ENCODE results near the gene MLX. TPM values are rescaled to one million over a fixed set of nuclear protein-coding genes. Genes with fewer than 3 reads are reported as not detected.

MLX gene
- 52.0 TPM for polyA plus RNA-seq
- long read RNA-seq, donor 1, transcript MLX-203 (8 exons, 2,428 nt): major isoform, 13 of 14 reads
- long read RNA-seq, donor 1, partial matches to known transcripts: 0 of 14 reads
- long read RNA-seq, donor 1, other reads (novel, unspliced or antisense): 0 of 14 reads
- long read RNA-seq, donor 2, transcript MLX-203 (8 exons, 2,428 nt): major isoform, 17 of 24 reads
- long read RNA-seq, donor 2, partial matches to known transcripts: 0 of 24 reads
- long read RNA-seq, donor 2, other reads (novel, unspliced or antisense): 0 of 24 reads
- long read RNA-seq, donor 3: 0 reads
- long read RNA-seq, donor 4, partial matches to known transcripts: 0 of 1 reads
- long read RNA-seq, donor 4, other reads (novel, unspliced or antisense): 0 of 1 reads
- long read RNA-seq, donor 5, transcript MLX-203 (8 exons, 2,428 nt): major isoform, 12 of 13 reads
- long read RNA-seq, donor 5, partial matches to known transcripts: 0 of 13 reads
- long read RNA-seq, donor 5, other reads (novel, unspliced or antisense): 0 of 13 reads
- long read RNA-seq, donor 6, transcript MLX-203 (8 exons, 2,428 nt): major isoform, 18 of 25 reads
- long read RNA-seq, donor 6, transcript MLX-202 (7 exons, 2,334 nt): minor isoform, 5 of 25 reads
- long read RNA-seq, donor 6, partial matches to known transcripts: 0 of 25 reads
- long read RNA-seq, donor 6, other reads (novel, unspliced or antisense): 0 of 25 reads
- long read RNA-seq, donor 7, transcript MLX-203 (8 exons, 2,428 nt): major isoform, 9 of 10 reads
- long read RNA-seq, donor 7, partial matches to known transcripts: 0 of 10 reads
- long read RNA-seq, donor 7, other reads (novel, unspliced or antisense): 0 of 10 reads
- long read RNA-seq, donor 8, transcript MLX-203 (8 exons, 2,428 nt): major isoform, 24 of 48 reads
- long read RNA-seq, donor 8, partial matches to known transcripts: 20 of 48 reads
- long read RNA-seq, donor 8, other reads (novel, unspliced or antisense): 0 of 48 reads
- long read RNA-seq, donor 9, transcript MLX-203 (8 exons, 2,428 nt): major isoform, 17 of 27 reads
- long read RNA-seq, donor 9, partial matches to known transcripts: 6 of 27 reads
- long read RNA-seq, donor 9, other reads (novel, unspliced or antisense): 0 of 27 reads
- long read RNA-seq, donor 10, transcript MLX-203 (8 exons, 2,428 nt): major isoform, 9 of 17 reads
- long read RNA-seq, donor 10, partial matches to known transcripts: 0 of 17 reads
- long read RNA-seq, donor 10, other reads (novel, unspliced or antisense): 0 of 17 reads
- long read RNA-seq, donor 11, transcript MLX-203 (8 exons, 2,428 nt): major isoform, 15 of 33 reads
- long read RNA-seq, donor 11, partial matches to known transcripts: 12 of 33 reads
- long read RNA-seq, donor 11, other reads (novel, unspliced or antisense): 0 of 33 reads

- H3K4me1 ChIP-seq (ENCODE audit: control insufficient read depth, insufficient read depth, low read length): peaks cover 41% of the 10 kb centered on the region
- peak within 1 kb of the TSS; percentile 88 for H3K4me3 ChIP-seq (ENCODE audit: low read length)
- peak; percentile 94 to 96 for DNase-seq
- H3K9me3 ChIP-seq (ENCODE audit: control insufficient read depth, low read depth, low read length): no peaks in the 10 kb centered on the region
- WGBS (ENCODE audit: insufficient coverage, low lambda C conversion rate): no CpG with 5 or more reads among the region's 72 CpGs
- peaks cover 60% of the 10 kb centered on the region for H3K36me3 ChIP-seq (ENCODE audit: control insufficient read depth, insufficient read depth, low read length)
- no peaks in the 10 kb centered on the region for H3K27me3 ChIP-seq (ENCODE audit: control insufficient read depth, insufficient read depth, low read length)
- peak within 1 kb of the TSS; percentile 91 for H3K27ac ChIP-seq (ENCODE audit: low read length)
These were observed at the start of gene MLX for GRCh38 chr17:42566883-42567573. MLX (plus strand) TSS chr17:42567100; CDS start chr17:42567125, 25 bp downstream.

- peaks cover 70% of the 10 kb centered on the region for H3K4me1 ChIP-seq (ENCODE audit: control insufficient read depth, insufficient read depth, low read length)
- peak; percentile 70 to 81 for DNase-seq
- peak overlapping the region; percentile 93 for H3K27ac ChIP-seq (ENCODE audit: low read length)
- no peaks in the 10 kb centered on the region for H3K27me3 ChIP-seq (ENCODE audit: control insufficient read depth, insufficient read depth, low read length)
- no CpG with 5 or more reads among the region's 9 CpGs for WGBS (ENCODE audit: insufficient coverage, low lambda C conversion rate)
- peaks cover 43% of the 10 kb centered on the region for H3K36me3 ChIP-seq (ENCODE audit: control insufficient read depth, insufficient read depth, low read length)
- no peak overlapping the region for H3K4me3 ChIP-seq (ENCODE audit: low read length)
- H3K9me3 ChIP-seq (ENCODE audit: control insufficient read depth, low read depth, low read length): no peaks in the 10 kb centered on the region
These were observed 49.4 kb upstream of the MLX start for GRCh38 chr17:42517516-42517915.

GRCh38 chr17:42518046-42518754 is 48.7 kb upstream of the MLX start:
- H3K27ac ChIP-seq (ENCODE audit: low read length): peak overlapping the region; percentile 93
- H3K9me3 ChIP-seq (ENCODE audit: control insufficient read depth, low read depth, low read length): no peaks in the 10 kb centered on the region
- H3K4me1 ChIP-seq (ENCODE audit: control insufficient read depth, insufficient read depth, low read length): peaks cover 70% of the 10 kb centered on the region
- H3K4me3 ChIP-seq (ENCODE audit: low read length): no peak overlapping the region
- peaks cover 47% of the 10 kb centered on the region for H3K36me3 ChIP-seq (ENCODE audit: control insufficient read depth, insufficient read depth, low read length)
- peak; percentile 88 to 95 for DNase-seq
- no CpG with 5 or more reads among the region's 9 CpGs for WGBS (ENCODE audit: insufficient coverage, low lambda C conversion rate)
- no peaks in the 10 kb centered on the region for H3K27me3 ChIP-seq (ENCODE audit: control insufficient read depth, insufficient read depth, low read length)

GRCh38 chr17:42518755-42519545 is 48.0 kb upstream of the MLX start:
- Histone ChIP-seq H3K36me3 (ENCODE audit: control insufficient read depth, insufficient read depth, low read length) (peaks cover 41% of the 10 kb centered on the region), H3K4me1 (ENCODE audit: control insufficient read depth, insufficient read depth, low read length) (peaks cover 70% of the 10 kb centered on the region), H3K9me3 (ENCODE audit: control insufficient read depth, low read depth, low read length) (no peaks in the 10 kb centered on the region), H3K27ac (ENCODE audit: low read length) (peak overlapping the region; percentile 93), H3K4me3 (ENCODE audit: low read length) (no peak overlapping the region), H3K27me3 (ENCODE audit: control insufficient read depth, insufficient read depth, low read length) (no peaks in the 10 kb centered on the region)
- WGBS (ENCODE audit: insufficient coverage, low lambda C conversion rate): 20% methylated on average over 1 of the region's 6 CpGs
- peak; percentile 93 to 97 for DNase-seq

GRCh38 chr17:42519546-42520491 is 47.1 kb upstream of the MLX start:
- H3K4me3 ChIP-seq (ENCODE audit: low read length): no peak overlapping the region
- peak overlapping the region; percentile 93 for H3K27ac ChIP-seq (ENCODE audit: low read length)
- H3K36me3 ChIP-seq (ENCODE audit: control insufficient read depth, insufficient read depth, low read length): peaks cover 33% of the 10 kb centered on the region
- no peaks in the 10 kb centered on the region for H3K9me3 ChIP-seq (ENCODE audit: control insufficient read depth, low read depth, low read length)
- H3K4me1 ChIP-seq (ENCODE audit: control insufficient read depth, insufficient read depth, low read length): peaks cover 69% of the 10 kb centered on the region
- no CpG with 5 or more reads among the region's 12 CpGs for WGBS (ENCODE audit: insufficient coverage, low lambda C conversion rate)
- H3K27me3 ChIP-seq (ENCODE audit: control insufficient read depth, insufficient read depth, low read length): no peaks in the 10 kb centered on the region
- peak; percentile 82 to 85 for DNase-seq

- H3K27me3 ChIP-seq (ENCODE audit: control insufficient read depth, insufficient read depth, low read length): no peaks in the 10 kb centered on the region
- H3K9me3 ChIP-seq (ENCODE audit: control insufficient read depth, low read depth, low read length): no peaks in the 10 kb centered on the region
- H3K4me3 ChIP-seq (ENCODE audit: low read length): no peak overlapping the region
- peak overlapping the region; percentile 93 for H3K27ac ChIP-seq (ENCODE audit: low read length)
- peaks cover 30% of the 10 kb centered on the region for H3K36me3 ChIP-seq (ENCODE audit: control insufficient read depth, insufficient read depth, low read length)
- no CpG with 5 or more reads among the region's 9 CpGs for WGBS (ENCODE audit: insufficient coverage, low lambda C conversion rate)
- no peak for DNase-seq
- H3K4me1 ChIP-seq (ENCODE audit: control insufficient read depth, insufficient read depth, low read length): peaks cover 69% of the 10 kb centered on the region
These were observed 46.4 kb upstream of the MLX start for GRCh38 chr17:42520540-42520951.

- no peak overlapping the region for H3K4me3 ChIP-seq (ENCODE audit: low read length)
- H3K36me3 ChIP-seq (ENCODE audit: control insufficient read depth, insufficient read depth, low read length): peaks cover 27% of the 10 kb centered on the region
- H3K4me1 ChIP-seq (ENCODE audit: control insufficient read depth, insufficient read depth, low read length): peaks cover 69% of the 10 kb centered on the region
- no peak for DNase-seq
- no peaks in the 10 kb centered on the region for H3K27me3 ChIP-seq (ENCODE audit: control insufficient read depth, insufficient read depth, low read length)
- no CpG with 5 or more reads among the region's 8 CpGs for WGBS (ENCODE audit: insufficient coverage, low lambda C conversion rate)
- H3K27ac ChIP-seq (ENCODE audit: low read length): peak overlapping the region; percentile 93
- H3K9me3 ChIP-seq (ENCODE audit: control insufficient read depth, low read depth, low read length): no peaks in the 10 kb centered on the region
These were observed 45.9 kb upstream of the MLX start for GRCh38 chr17:42521036-42521435.

- no peak for DNase-seq
- H3K36me3 ChIP-seq (ENCODE audit: control insufficient read depth, insufficient read depth, low read length): peaks cover 20% of the 10 kb centered on the region
These were observed 45.1 kb upstream of the MLX start for GRCh38 chr17:42521666-42522262.

More at GRCh38 chr17:42521666-42522262, 45.1 kb upstream of the MLX start:
- H3K9me3 ChIP-seq (ENCODE audit: control insufficient read depth, low read depth, low read length): no peaks in the 10 kb centered on the region
- peaks cover 69% of the 10 kb centered on the region for H3K4me1 ChIP-seq (ENCODE audit: control insufficient read depth, insufficient read depth, low read length)
- no CpG with 5 or more reads among the region's 11 CpGs for WGBS (ENCODE audit: insufficient coverage, low lambda C conversion rate)
- H3K27me3 ChIP-seq (ENCODE audit: control insufficient read depth, insufficient read depth, low read length): no peaks in the 10 kb centered on the region
- H3K4me3 ChIP-seq (ENCODE audit: low read length): no peak overlapping the region
- H3K27ac ChIP-seq (ENCODE audit: low read length): peak overlapping the region; percentile 93

All from large intestine (tissue), 12 donors.